OCI-LY7 (cell line): ENCODE data around the gene WNT11. TPM values are rescaled to one million over a fixed set of nuclear protein-coding genes. Genes with fewer than 3 reads are reported as not detected.

Experiments used
- BruUV-seq: library from RNA; stranded (reverse); fragments of 400-500 nt; replicated peaks from 2 replicates; lab custom pipeline; 2021; lab: Mats Ljungman, UMichigan
- CTCF ChIA-PET: fragments of 300-600 bp; sonication (Branson Sonifier 250); formaldehyde crosslinking; loops from one replicate; lab custom pipeline; 2022; ENCODE audit warnings: antibody characterized with exemption; ENCODE audit not compliant: unreplicated experiment; lab: Charles Lee
- POLR2A ChIA-PET: fragments of 300-600 bp; sonication (Branson Sonifier 250); formaldehyde crosslinking; loops from one replicate; lab custom pipeline; 2022; ENCODE audit warnings: antibody characterized with exemption; lab: Charles Lee
- DNase-seq: peaks from one replicate; pipeline ENCODE4 v3.0.0-alpha.2; 2015; ENCODE audit warnings: low spot score
- H2AFZ ChIP-seq: fragments of 200-600 bp; sonication (generic), shearing (Covaris generic); 2 replicates; pipeline ENCODE4 v1.6.1; 2014; ENCODE audit warnings: mild to moderate bottlenecking, antibody characterized with exemption, low read length, moderate library complexity
- H3K27ac ChIP-seq: fragments of 200-600 bp; sonication (generic); 2 replicates; pipeline ENCODE4 v1.5.1; 2014; ENCODE audit warnings: mixed run types, low read depth, mild to moderate bottlenecking, moderate library complexity, low read length, inconsistent platforms; ENCODE audit not compliant: poor library complexity, severe bottlenecking
- H3K36me3 ChIP-seq: fragments of 200-600 bp; sonication (generic); 2 replicates; pipeline ENCODE4 v1.6.1; 2014; ENCODE audit warnings: mild to moderate bottlenecking, antibody characterized with exemption, low read length, moderate library complexity, mixed read lengths; ENCODE audit not compliant: insufficient read depth
- H3K4me1 ChIP-seq: fragments of 200-600 bp; sonication (generic); 2 replicates; pipeline ENCODE4 v1.5.1; 2014; ENCODE audit warnings: mild to moderate bottlenecking, low read length; ENCODE audit not compliant: insufficient read depth, poor library complexity, severe bottlenecking
- H3K4me2 ChIP-seq: fragments of 200-600 bp; sonication (generic); 2 replicates; pipeline ENCODE4 v1.6.1; 2014; ENCODE audit warnings: mild to moderate bottlenecking, low read length
- H3K4me3 ChIP-seq: fragments of 200-600 bp; sonication (generic); 2 replicates; pipeline ENCODE4 v1.5.1; 2014; ENCODE audit warnings: mild to moderate bottlenecking, low read depth, low read length; ENCODE audit not compliant: poor library complexity, severe bottlenecking
- H3K79me2 ChIP-seq: fragments of 200-600 bp; sonication (generic); 2 replicates; pipeline ENCODE4 v1.6.1; 2016; ENCODE audit warnings: low read depth, mild to moderate bottlenecking, low read length, moderate library complexity, mixed read lengths; ENCODE audit not compliant: insufficient read depth
- H3K9me2 ChIP-seq: fragments of 200-600 bp; sonication (generic); 2 replicates; pipeline ENCODE4 v1.6.1; 2016; ENCODE audit warnings: mild to moderate bottlenecking, low read length, mixed read lengths; ENCODE audit not compliant: insufficient read depth
- H3K9me3 ChIP-seq: fragments of 200-600 bp; sonication (generic); 2 replicates; pipeline ENCODE4 v1.6.1; 2014; ENCODE audit warnings: mild to moderate bottlenecking, mixed run types, low read length, mixed read lengths
- H4K20me1 ChIP-seq: fragments of 200-600 bp; sonication (generic); 2 replicates; pipeline ENCODE4 v1.6.1; 2014; ENCODE audit warnings: mild to moderate bottlenecking, antibody characterized with exemption, low read length, moderate library complexity, mixed read lengths; ENCODE audit not compliant: insufficient read depth
- CTCF ChIP-seq: fragments of 200-600 bp; sonication (generic); conservative IDR thresholded peaks from 2 replicates; pipeline ENCODE4 v1.5.1; 2014; ENCODE audit warnings: mild to moderate bottlenecking, antibody characterized with exemption, low read length, moderate library complexity, mixed read lengths
- EZH2phosphoT487 ChIP-seq: fragments of 200-600 bp; sonication (generic); IDR thresholded peaks from 2 replicates; pipeline ENCODE4 v1.6.1; 2018; ENCODE audit warnings: low read depth, borderline replicate concordance, mild to moderate bottlenecking, mixed run types, antibody characterized with exemption, low read length, moderate library complexity, mixed read lengths
- intact Hi-C: fragments of 100-400 bp; cut with micrococcal nuclease; formaldehyde crosslinking; loops from one replicate; pipeline ENCODE4 v1.10.0; 2022; ENCODE audit not compliant: unreplicated experiment
- total RNA-seq, 2 experiments: library from RNA; depleted of rRNA in 1 of 2; stranded (reverse); fragments of >200 nt in 1 of 2; shearing (Covaris generic) in 1 of 2; gene quantifications; 2 replicates each; pipeline ENCODE4 v1.2.3, GENCODE V29; 2014 to 2022

WNT11 gene
- total RNA-seq, 2 experiments from 2014 or later: not detected

- Histone ChIP-seq H3K4me3 (no peak overlapping the region), H3K9me3 (peaks cover 9% of the 10 kb centered on the region; the same call in 1 of the 2 replicates), H4K20me1 (no peaks in the 10 kb centered on the region), H3K4me2 (no peak overlapping the region), H3K36me3 (no peaks in the 10 kb centered on the region), H3K27ac (no peak overlapping the region), H3K4me1 (no peaks in the 10 kb centered on the region), H2AFZ (no peak overlapping the region), H3K79me2 (no peaks in the 10 kb centered on the region), H3K9me2 (no peaks in the 10 kb centered on the region)
- DNase-seq: no peak
- BruUV-seq: no TSS peak
- ChIA-PET CTCF (no interaction called here), POLR2A (no interaction called here)
- intact Hi-C loops: no loop called here
- TF ChIP-seq CTCF: no peak
- TF ChIP-seq EZH2phosphoT487: no peak
These were observed 44.4 kb upstream of the WNT11 start for GRCh38 chr11:76250520-76251225.

- no peaks in the 10 kb centered on the region for H3K36me3 ChIP-seq
- TF ChIP-seq EZH2phosphoT487 (no peak), CTCF (no peak)
- DNase-seq: no peak
- intact Hi-C loops: no loop called here
- no peaks in the 10 kb centered on the region for H3K4me1 ChIP-seq
- H3K9me3 ChIP-seq: peaks cover 9% of the 10 kb centered on the region; the same call in 1 of the 2 replicates
- ChIA-PET CTCF (no interaction called here), POLR2A (no interaction called here)
- no peaks in the 10 kb centered on the region for H4K20me1 ChIP-seq
- no TSS peak for BruUV-seq
- H3K4me2 ChIP-seq: no peak overlapping the region
- no peaks in the 10 kb centered on the region for H3K79me2 ChIP-seq
- H3K4me3 ChIP-seq: no peak overlapping the region
- no peak overlapping the region for H2AFZ ChIP-seq
- no peaks in the 10 kb centered on the region for H3K9me2 ChIP-seq
- no peak overlapping the region for H3K27ac ChIP-seq
These were observed 43.0 kb upstream of the WNT11 start for GRCh38 chr11:76249195-76249741.

GRCh38 chr11:76248210-76248609 lies 41.9 kb upstream of the WNT11 start:
- no peaks in the 10 kb centered on the region for H3K79me2 ChIP-seq
- no peak overlapping the region for H2AFZ ChIP-seq
- H3K27ac ChIP-seq: no peak overlapping the region
- DNase-seq: no peak
- no peak overlapping the region for H3K4me2 ChIP-seq
- TF ChIP-seq EZH2phosphoT487: no peak
- TF ChIP-seq CTCF: peak; percentile 63
- intact Hi-C loops: no loop called here
- POLR2A ChIA-PET: interaction anchor here (1.0 kb wide), 1 partner anchor 12 kb away, joined by 4 read pairs; no protein-coding TSS in a partner anchor
- no TSS peak for BruUV-seq
- peaks cover 9% of the 10 kb centered on the region; the same call in 1 of the 2 replicates for H3K9me3 ChIP-seq
- H3K4me1 ChIP-seq: no peaks in the 10 kb centered on the region
- CTCF ChIA-PET: no interaction called here
- no peak overlapping the region for H3K4me3 ChIP-seq
- no peaks in the 10 kb centered on the region for H4K20me1 ChIP-seq
- no peaks in the 10 kb centered on the region for H3K9me2 ChIP-seq
- no peaks in the 10 kb centered on the region for H3K36me3 ChIP-seq
